ENCODE measurements around the gene ZDHHC1.

Gene ZDHHC1

GRCh38 chr16:67407176-67407787 is 9.0 kb downstream of the ZDHHC1 start:
- no peak for DNase-seq

DNA sequence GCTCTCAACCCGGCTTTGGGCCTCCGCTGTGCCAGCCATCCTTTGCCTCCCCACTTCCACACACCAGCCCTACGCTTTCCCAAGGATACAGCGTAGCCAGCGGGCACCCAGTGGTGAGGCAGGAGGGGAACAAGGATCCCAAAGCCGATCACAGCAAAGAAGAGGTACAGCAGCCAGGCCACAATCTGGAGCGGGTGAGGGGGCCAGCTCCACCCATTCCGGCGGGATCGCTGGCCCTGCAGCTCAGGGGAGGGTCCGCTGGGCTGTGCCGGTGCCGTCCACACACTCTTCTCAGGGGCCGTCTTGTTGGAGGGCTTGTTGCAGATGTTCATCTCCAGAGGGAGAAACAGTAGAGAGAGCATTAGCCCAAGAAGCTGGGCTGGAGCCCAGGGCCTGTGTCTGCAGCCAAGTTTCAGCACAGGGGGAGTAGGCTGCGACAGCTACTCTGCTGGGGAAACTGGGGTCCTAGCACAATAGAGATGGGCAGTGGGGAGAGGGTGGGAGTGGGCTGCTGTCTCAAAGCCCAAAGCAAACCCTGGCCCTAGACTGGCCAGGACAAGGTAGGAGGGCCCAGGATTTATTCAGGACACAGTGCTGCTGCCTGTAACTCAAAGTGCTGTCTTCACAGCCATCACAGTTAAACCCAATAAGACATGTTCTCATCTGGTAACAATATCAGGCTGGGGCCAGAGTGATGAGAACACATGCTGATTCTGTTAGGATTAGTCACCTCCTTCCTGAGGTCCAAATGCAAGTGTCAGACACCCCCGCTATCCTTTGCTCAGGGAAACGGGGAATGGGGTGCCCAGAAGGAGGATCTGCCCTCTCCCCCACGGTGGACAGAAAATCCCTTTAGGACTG is 9.9 kb downstream of the ZDHHC1 start:
- DNase-seq, result no peak

GRCh38 chr16:67405336-67405735 is 10.9 kb downstream of the ZDHHC1 start:
- DNase-seq, result no peak

- DNase-seq, result no peak
Observed at GRCh38 chr16:67404740-67405226, 11.5 kb downstream of the ZDHHC1 start.

DNA sequence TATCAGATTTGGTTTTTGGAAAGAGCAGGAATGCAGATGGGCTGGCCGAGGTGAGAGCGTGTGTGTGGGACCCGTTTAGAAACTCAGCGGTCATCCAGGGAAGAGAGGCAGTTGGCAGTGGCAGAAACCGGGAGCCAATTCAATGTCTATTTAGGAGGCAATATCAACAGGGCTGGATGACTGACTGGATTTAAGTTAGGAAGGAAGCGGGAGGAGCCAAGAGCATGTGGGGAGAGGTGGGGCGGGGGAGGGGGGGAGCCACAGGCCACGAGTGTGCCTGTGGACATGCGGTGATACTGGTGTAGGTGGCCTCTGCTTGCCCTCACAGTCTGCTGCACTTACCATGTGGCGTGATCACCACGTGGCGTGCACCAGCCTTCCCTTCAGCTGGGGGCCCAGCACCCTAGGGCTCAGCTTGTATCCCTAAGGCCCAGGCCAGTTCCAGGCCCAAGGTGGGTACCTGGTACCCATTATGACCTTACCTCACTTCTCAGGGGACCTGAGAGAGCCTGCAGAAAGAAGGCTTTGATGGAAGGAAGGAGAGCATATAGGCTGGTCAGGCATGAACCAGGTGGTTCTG is 12.2 kb downstream of the ZDHHC1 start:
- no peak for DNase-seq

- no peak for DNase-seq
Observed at GRCh38 chr16:67400901-67401300, 15.4 kb downstream of the ZDHHC1 start.

DNA sequence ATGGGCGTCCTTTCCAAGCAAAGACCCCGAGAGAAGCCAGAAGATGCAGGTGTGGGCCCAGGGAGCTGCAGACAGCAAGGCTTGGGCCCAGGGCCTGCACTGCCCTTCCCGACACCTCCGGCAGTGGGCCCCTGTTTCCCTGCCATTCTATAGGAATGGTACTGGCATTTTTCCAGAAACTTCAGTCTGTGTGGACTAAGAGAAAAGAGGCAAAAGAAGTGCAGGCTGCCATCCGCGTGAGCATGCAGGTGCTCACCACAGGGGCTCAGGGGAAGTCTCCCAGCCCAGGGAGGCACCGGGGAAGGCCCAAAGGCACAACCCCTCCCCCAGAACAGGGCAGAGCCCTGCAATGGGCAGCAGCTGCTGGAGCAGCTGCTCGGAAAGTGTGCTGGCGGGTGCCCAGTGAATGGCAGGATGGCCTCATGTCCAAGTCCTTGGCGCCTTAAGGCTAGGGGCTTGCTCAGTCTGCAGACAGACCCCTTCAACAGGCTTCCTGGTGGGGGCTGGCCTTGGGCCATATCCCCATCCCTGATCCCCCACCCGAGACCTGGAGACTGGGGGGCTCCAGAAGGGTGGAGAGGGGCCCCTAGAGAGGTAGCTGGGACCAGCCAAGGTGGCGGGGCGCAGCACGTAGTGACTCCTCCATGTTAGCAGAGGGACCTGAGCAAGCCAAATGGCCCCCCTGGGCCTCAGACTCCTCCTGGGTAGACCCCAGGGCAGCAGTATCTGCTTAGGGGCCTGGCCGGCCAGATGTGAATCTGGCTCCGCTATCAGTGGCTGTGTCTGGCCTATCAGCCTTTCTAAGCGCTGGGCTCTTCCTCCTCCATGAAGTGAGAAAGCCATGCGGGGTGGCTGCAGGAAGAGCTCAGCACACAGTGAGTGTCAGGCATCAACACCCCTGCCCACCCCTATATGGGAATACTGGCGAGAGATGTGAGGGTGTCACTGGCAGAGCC is 16.2 kb downstream of the ZDHHC1 start:
- DNase-seq, result no peak

DNA sequence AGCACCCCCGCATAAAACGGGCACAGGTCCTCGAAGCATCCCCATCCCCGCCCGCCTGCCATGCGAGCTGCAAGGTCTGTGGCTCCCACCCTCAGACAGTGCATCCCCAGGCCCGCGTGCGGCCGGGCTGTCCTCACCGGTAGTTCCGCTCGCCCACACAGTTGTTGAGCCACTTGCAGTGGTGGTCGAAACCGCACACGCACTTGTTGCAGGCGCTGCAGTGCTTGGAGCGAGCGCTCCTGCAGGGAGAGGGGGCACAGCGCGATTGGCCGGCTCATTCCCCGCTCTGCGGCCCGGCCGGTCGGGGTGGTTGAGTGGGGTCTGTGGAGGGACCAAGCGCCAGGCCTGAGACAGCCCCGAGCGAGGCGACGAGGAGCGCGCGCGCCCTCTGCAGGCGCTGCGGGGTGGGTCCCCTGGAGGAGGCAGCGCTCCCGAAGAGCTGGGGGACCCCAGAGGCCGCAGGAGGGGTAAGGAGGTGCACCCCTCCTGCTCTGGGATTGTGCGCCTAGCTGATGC is 17.0 kb downstream of the ZDHHC1 start:
- DNase-seq, result peak; percentile 73 to 78

- no peak for DNase-seq
Observed at GRCh38 chr16:67398546-67399217, 17.6 kb downstream of the ZDHHC1 start.

DNA sequence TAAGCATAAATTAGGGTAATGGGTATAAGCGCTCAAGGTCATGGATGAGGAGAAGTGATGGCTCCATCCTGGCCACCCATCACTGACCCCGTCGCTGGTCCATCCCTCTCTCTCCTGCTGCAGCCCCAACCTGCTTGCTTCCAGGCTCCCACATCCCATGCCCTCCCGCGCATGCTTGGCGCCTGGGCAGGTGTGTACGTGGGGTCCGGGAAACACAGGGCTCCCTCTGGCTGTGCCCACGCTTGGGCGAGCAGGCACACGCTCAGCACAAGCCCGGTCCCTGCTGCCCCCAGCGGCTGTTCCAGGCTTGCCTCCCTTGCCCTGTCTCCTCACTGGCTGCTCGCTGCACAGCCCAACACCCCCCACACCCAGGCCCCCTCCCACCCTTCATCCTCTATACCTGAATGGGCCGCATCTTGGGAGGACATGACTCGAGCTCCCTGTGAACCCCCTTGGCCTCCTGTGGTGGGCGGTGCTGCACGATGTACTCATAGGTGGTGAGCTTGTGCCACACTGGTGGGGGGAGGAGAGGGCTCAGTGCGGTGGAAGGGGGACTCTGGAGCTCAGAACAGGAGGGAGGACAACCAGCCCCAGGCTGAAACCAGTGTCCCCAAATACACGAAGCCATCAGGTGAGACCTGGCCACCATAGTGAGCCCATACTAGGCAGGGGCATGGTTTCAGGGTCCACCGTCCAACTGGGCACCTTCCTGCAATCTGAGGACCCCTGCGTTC is 18.3 kb downstream of the ZDHHC1 start:
- DNase-seq, result no peak

DNA sequence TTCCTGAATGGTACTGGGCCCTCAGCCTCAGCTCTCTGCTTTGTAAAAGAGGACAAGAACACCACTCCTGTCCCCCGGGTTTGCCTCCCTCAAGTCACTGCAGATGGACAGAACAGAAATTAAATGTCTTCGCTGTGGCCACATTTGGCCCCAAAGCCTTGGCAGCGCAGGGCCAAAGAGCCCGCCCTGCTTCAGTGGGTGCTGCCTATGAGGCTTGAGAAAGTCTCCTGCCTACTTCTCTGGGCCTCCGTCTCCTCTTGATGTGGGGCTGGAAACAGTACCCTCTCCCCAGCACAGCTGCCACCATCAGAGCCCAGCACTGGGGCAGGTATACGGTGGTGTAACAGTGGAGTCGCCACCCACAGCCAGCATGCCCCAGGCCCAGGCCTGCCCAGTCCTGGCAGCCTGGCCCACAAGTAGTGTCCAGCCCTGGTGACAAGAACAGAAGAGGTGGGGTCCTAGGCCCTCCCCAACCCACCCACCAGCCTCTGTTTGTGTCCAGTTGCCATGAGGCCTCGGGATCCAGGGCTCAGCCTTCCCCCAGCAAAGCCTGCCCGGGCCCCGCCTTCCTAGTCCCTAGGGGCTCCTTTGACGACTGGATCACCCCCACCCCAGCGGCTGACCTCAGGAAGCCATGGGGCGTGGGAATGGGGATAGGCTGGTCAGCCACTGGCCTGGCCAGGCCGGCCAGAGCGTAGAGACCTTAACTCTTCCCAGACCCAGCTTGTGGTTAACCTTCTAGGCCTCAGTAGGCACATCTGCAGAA is 19.1 kb downstream of the ZDHHC1 start:
- no peak for DNase-seq

DNA sequence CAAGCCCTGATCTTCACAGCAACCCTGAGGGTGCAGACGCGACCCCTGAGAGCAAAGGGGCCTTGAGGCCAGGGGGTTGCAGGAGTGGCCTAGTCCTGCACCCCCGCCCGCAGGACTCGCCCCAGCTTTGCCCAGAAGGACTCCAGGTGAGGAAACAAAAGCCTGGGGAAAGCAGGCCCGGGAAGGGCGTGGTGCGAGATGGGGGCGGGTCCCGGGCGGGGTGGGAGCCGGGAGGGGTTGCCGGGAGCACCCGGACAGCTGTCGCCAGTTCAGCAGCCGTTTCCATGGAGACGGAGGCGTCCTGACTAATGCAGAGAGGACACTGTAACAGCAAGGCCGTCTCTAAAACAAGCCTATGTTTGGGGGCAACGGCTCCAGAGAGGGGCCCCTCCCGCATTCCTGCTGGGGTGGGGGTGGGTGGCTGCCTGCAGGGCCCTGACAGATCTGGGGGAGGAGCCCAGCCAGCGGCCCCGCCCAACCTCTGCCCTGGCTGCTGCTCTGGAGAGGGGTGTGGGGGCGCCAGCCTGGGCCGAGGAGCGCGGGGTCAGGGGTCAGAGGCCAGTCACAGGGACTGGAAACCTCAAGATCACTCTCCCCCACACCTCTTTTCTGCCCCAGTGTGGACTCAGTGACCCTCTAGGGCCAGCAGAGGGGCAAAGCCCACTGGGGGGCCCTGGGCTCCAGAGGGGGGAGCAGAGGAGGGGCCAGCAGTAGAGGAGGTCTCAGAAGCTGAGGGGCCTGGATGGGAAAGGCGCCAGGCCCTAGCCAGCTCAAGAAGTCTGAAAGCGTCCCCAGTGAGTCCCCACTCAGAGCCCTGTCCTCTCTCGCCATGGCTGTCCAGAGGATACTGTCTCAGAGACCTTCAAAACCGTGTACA is 19.9 kb downstream of the ZDHHC1 start:
- no peak for DNase-seq

DNA sequence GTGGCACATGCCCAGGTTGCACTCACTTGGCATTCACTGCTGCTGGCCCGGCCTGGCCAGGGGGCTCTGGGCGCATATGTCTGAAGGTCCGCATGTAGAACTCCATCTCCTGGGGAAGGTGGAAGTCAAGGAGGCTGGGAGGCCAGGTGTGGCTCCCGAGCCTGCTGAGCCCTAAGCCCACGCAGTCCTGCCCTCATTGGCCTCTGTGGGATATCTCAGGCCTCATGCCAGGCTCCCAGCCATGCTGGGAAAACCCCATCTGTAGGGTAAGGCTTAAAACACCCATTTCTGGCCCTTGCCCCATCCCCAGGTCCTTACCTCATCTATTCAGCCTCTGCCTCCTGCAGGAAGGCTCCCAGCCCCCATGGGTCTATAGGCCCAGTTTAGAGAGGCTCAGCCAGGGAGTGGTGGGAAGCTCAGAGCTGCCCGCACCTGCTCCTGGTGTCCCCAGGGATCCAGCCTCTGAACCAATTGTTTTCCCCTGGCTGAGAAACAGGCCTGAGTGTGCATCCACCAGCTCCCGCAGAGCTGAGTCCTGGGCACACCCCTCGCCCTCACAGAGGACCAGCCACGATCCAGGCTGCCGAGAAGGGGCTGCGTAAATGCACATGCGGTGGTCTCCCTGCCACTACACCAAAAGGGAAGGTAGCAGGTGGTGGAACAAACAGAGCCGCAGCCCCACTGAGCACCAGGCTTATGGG is 20.7 kb downstream of the ZDHHC1 start:
- DNase-seq, result no peak

DNA sequence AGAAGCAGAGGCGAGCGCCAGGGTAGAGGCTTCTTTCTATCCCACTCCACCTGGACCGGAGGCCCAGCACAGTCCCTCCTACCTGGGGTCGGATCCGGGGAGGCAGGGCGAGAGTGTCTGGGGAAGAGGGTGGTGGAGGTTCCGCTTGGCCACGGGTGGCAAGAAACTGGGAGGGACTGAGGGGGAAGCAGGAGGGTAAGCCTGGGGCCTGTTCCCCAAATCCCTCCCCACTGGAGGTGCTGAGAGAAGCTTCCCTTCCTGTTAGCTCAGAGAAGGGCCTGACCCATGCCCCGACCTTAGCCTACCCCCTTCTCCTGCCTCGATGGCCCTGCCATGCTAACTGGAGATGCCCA is 21.2 kb downstream of the ZDHHC1 start:
- DNase-seq, result no peak

DNA sequence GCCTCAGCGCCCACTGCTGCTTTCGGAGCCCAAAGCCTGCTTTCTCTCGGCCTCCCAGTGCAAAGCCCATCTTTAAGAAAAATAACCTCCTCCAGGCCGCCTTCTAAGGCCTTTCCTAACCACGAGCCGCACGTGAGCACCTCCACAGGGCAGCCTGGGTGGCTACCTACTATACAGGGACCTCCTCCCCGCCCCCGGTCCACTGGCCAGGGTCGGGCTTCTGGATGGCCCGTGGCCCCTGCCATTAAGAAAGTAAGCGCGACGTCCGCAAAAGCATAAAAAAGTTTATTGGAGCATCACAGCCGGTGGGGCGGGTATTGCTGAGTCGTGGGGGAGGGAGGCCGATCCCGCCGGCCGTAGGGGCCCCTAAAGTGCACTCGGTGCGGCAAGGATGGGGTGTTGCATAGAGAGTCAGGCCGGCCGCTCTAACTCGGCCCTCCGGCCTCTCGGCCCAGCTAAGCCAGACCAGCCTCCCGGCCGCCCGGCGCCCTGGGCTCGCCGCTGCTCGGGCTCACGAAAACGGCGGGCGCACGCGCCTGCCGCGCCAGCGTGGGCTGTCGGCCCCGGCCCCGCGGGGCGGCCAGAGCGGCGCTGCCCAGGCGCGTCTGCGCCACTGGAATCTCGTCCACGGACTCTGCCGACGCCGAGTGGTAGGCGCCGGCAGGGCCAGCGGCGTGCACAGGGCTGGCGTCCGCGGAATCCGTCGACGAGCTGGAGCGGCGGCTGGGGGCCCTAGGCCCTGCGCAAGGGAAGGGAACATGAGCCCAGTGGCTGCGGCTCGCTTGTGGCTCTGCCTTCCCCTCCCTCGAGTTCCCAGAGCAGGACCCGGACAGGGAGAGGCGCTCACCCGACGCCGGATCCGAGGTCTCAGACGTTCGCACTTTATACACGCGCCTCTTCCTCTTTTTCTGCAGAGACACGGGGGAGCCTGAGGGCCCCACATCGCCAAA is 21.8 kb downstream of the ZDHHC1 start:
- no peak for DNase-seq

DNA sequence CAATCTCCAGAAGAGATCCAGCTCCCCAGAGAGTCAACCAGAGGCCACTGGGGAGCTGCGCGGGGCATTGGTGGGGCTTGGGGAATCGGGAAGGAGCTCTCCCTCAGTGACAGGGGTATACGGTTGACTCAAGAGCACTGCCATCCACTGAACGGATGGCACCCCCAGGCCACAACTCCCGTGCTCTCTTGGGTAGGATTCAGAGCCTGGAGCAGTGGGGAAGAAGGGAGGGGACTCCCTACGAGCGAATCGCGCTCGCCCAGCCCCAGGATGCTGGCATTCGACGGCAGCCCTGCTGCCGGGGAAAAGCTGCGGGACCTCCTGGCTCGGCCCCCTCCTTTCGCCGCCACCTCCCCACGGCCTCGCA is 22.5 kb downstream of the ZDHHC1 start:
- no peak for DNase-seq

GRCh38 chr16:67393111-67393787 is 23.0 kb downstream of the ZDHHC1 start, which contains the start of gene TPPP3:
Gene TPPP3 (minus strand): TSS chr16:67393498. CDS start chr16:67391111, 2,387 bp downstream.
- peak; percentile 60 to 66 for DNase-seq
